ENCODE measurements around the gene OSBPL9. TPM values are rescaled to one million over a fixed set of nuclear protein-coding genes. Genes with fewer than 3 reads are reported as not detected.

The OSBPL9 gene
- total and polyA plus RNA-seq, 9 of the 15 experiments (the other 6 are each of a cell fraction or from before 2014, with no cell fraction given): 43.9 to 217 (median 170) TPM

- CTCF ChIA-PET (ENCODE audit: low intra/inter-chr PET ratio): no interaction called here
- no peaks in the 10 kb centered on the region; the same call in 1 of the 2 replicates for H3K9me3 ChIP-seq (replicated peaks; ENCODE audit: control insufficient read depth, insufficient read depth, low read depth, low read length)
- BruUV-seq (replicated peaks): no TSS peak
- no peaks in the 10 kb centered on the region for H3K27me3 ChIP-seq (ENCODE audit: control insufficient read depth in 2 of 2, insufficient read depth in 2 of 2, low read length in 2 of 2)
- in situ Hi-C loops (cut with MboI) (no loop called here), intact Hi-C loops (cut with micrococcal nuclease) (no loop called here)
- POLR2A ChIA-PET: interaction anchor here (0.6 to 1.1 kb wide), 3 partner anchors 11 to 349 kb away, joined by 3 read pairs; no protein-coding TSS in a partner anchor
- no peaks in the 10 kb centered on the region for H4K20me1 ChIP-seq (replicated peaks; ENCODE audit: control insufficient read depth, insufficient read depth, low read length)
- no peaks in the 10 kb centered on the region for H3K9me1 ChIP-seq (ENCODE audit: control insufficient read depth, insufficient read depth, low read length)
- DNase-seq (ENCODE audit: extremely low read depth in 1 of 4, low spot score in 3 of 4) (no peak), ATAC-seq (no peak), FAIRE-seq (no peak)
- peaks cover 19% of the 10 kb centered on the region; the same call in 2 of the 3 replicates for H3K79me2 ChIP-seq (ENCODE audit: control insufficient read depth, insufficient read depth, low read length)
- WGBS (ENCODE audit: insufficient coverage, low coverage, missing lambda C conversion rate): 90% methylated on average over 7 of the region's 7 CpGs
- peaks cover 14 to 25% of the 10 kb centered on the region in 2 experiments; a peak in 3 of 5 replicates for H3K4me1 ChIP-seq (replicated peaks in 1 of 2; ENCODE audit: control insufficient read depth in 2 of 2, insufficient read depth in 2 of 2, low read length in 2 of 2)
- no peak overlapping the region for H2AFZ ChIP-seq (ENCODE audit: low read depth, low read length)
- no peak overlapping the region for H3K4me3 ChIP-seq
- TF ChIP-seq ZNF507 (tag; conservative IDR thresholded peaks at IDR 0.05): no peak
- TF ChIP-seq CHCHD3 (CRISPR knock-in tag; IDR thresholded peaks at IDR 0.05): no peak
- peak; percentile 72 for TF ChIP-seq WHSC1 (IDR thresholded peaks at IDR 0.05; ENCODE audit: low read length)
- H3K9ac ChIP-seq (ENCODE audit: insufficient read depth in 1 of 2, low read depth in 2 of 2, low read length in 2 of 2): no peak overlapping the region
- peaks cover 70% of the 10 kb centered on the region for H3K36me3 ChIP-seq (ENCODE audit: control insufficient read depth, insufficient read depth, low read length)
- no peak overlapping the region for H3K27ac ChIP-seq (ENCODE audit: extremely low read depth, low read depth, low read length)
- H3K4me2 ChIP-seq (ENCODE audit: insufficient read depth, low read length): no peak overlapping the region
These were observed 138.5 kb downstream of the OSBPL9 start for GRCh38 chr1:51755437-51755836.

- no peak overlapping the region for H3K4me3 ChIP-seq
- no peaks in the 10 kb centered on the region; the same call in 1 of the 2 replicates for H3K9me3 ChIP-seq (replicated peaks; ENCODE audit: control insufficient read depth, insufficient read depth, low read depth, low read length)
- no peaks in the 10 kb centered on the region for H3K9me1 ChIP-seq (ENCODE audit: control insufficient read depth, insufficient read depth, low read length)
- ChIA-PET POLR2A (interaction anchor here (0.8 to 1.1 kb wide), 2 partner anchors 10 to 236 kb away, joined by 3 to 4 read pairs; no protein-coding TSS in a partner anchor), CTCF (ENCODE audit: low intra/inter-chr PET ratio) (no interaction called here)
- WGBS (ENCODE audit: insufficient coverage, low coverage, missing lambda C conversion rate): 96% methylated on average over 2 of the region's 2 CpGs
- no TSS peak for BruUV-seq (replicated peaks)
- in situ Hi-C loops (cut with MboI) (no loop called here), intact Hi-C loops (cut with micrococcal nuclease) (no loop called here)
- no peak overlapping the region for H2AFZ ChIP-seq (ENCODE audit: low read depth, low read length)
- H4K20me1 ChIP-seq (replicated peaks; ENCODE audit: control insufficient read depth, insufficient read depth, low read length): no peaks in the 10 kb centered on the region
- no peak overlapping the region for H3K4me2 ChIP-seq (ENCODE audit: insufficient read depth, low read length)
- H3K27ac ChIP-seq (ENCODE audit: extremely low read depth, low read depth, low read length): no peak overlapping the region
- H3K9ac ChIP-seq (ENCODE audit: insufficient read depth in 1 of 2, low read depth in 2 of 2, low read length in 2 of 2): no peak overlapping the region
- peaks cover 11 to 17% of the 10 kb centered on the region in 2 experiments; a peak in 3 of 5 replicates for H3K4me1 ChIP-seq (replicated peaks in 1 of 2; ENCODE audit: control insufficient read depth in 2 of 2, insufficient read depth in 2 of 2, low read length in 2 of 2)
- H3K27me3 ChIP-seq (ENCODE audit: control insufficient read depth in 2 of 2, insufficient read depth in 2 of 2, low read length in 2 of 2): no peaks in the 10 kb centered on the region
- DNase-seq (ENCODE audit: extremely low read depth in 1 of 4, low spot score in 3 of 4): no peak
- FAIRE-seq: no peak
- no peak for ATAC-seq
- TF ChIP-seq, protein P1, sequence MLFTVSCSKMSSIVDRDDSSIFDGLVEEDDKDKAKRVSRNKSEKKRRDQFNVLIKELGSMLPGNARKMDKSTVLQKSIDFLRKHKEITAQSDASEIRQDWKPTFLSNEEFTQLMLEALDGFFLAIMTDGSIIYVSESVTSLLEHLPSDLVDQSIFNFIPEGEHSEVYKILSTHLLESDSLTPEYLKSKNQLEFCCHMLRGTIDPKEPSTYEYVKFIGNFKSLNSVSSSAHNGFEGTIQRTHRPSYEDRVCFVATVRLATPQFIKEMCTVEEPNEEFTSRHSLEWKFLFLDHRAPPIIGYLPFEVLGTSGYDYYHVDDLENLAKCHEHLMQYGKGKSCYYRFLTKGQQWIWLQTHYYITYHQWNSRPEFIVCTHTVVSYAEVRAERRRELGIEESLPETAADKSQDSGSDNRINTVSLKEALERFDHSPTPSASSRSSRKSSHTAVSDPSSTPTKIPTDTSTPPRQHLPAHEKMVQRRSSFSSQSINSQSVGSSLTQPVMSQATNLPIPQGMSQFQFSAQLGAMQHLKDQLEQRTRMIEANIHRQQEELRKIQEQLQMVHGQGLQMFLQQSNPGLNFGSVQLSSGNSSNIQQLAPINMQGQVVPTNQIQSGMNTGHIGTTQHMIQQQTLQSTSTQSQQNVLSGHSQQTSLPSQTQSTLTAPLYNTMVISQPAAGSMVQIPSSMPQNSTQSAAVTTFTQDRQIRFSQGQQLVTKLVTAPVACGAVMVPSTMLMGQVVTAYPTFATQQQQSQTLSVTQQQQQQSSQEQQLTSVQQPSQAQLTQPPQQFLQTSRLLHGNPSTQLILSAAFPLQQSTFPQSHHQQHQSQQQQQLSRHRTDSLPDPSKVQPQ (CRISPR knock-in tag; IDR thresholded peaks at IDR 0.05; ENCODE audit: borderline replicate concordance): no peak
- TF ChIP-seq NFIX (CRISPR knock-in tag; IDR thresholded peaks at IDR 0.05; ENCODE audit: low read depth) (no peak), HNRNPK (IDR thresholded peaks at IDR 0.05; ENCODE audit: low read depth, low read length, poor library complexity, severe bottlenecking) (no peak), CBFB (CRISPR knock-in tag; IDR thresholded peaks at IDR 0.05) (no peak), ZNF699 (CRISPR knock-in tag; IDR thresholded peaks at IDR 0.05; ENCODE audit: insufficient replicate concordance) (no peak), ZFPM2 (CRISPR knock-in tag; IDR thresholded peaks at IDR 0.05) (no peak), ARNT (IDR thresholded peaks at IDR 0.05) (no peak), NRF1 (conservative IDR thresholded peaks at IDR 0.05 in 1 of 2, IDR thresholded peaks at IDR 0.05 in 1 of 2) (no peak), SREBF2 (CRISPR knock-in tag; IDR thresholded peaks at IDR 0.05) (no peak)
- TF ChIP-seq, protein P2, sequence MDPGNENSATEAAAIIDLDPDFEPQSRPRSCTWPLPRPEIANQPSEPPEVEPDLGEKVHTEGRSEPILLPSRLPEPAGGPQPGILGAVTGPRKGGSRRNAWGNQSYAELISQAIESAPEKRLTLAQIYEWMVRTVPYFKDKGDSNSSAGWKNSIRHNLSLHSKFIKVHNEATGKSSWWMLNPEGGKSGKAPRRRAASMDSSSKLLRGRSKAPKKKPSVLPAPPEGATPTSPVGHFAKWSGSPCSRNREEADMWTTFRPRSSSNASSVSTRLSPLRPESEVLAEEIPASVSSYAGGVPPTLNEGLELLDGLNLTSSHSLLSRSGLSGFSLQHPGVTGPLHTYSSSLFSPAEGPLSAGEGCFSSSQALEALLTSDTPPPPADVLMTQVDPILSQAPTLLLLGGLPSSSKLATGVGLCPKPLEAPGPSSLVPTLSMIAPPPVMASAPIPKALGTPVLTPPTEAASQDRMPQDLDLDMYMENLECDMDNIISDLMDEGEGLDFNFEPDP (CRISPR knock-in tag; IDR thresholded peaks at IDR 0.05): no peak
- peaks cover 11% of the 10 kb centered on the region; the same call in 2 of the 3 replicates for H3K79me2 ChIP-seq (ENCODE audit: control insufficient read depth, insufficient read depth, low read length)
- H3K36me3 ChIP-seq (ENCODE audit: control insufficient read depth, insufficient read depth, low read length): peaks cover 74% of the 10 kb centered on the region
These were observed 139.4 kb downstream of the OSBPL9 start for GRCh38 chr1:51756290-51756689.
